Lower lobe of right lung (tissue), 2 donors: ENCODE measurements around the gene CNP. TPM values are rescaled to one million over a fixed set of nuclear protein-coding genes. Genes with fewer than 3 reads are reported as not detected.
A peak's percentile ranks its signal among the peaks of the same experiment; 100 is the strongest.
"Not testable (repeated sequence)": the region's sequence is repeated elsewhere in the genome, so short reads cannot be mapped to it uniquely, and the experiment has no call there.

Source experiments
- ATAC-seq, 2 donors: fragments of 200-7000 bp; cut with Tn5 transposase; one replicate each; pipeline ENCODE4 v1.9.1; 2020 to 2022; ENCODE audit warnings: mild to moderate bottlenecking in 2 of 2, moderate library complexity in 2 of 2
- DNase-seq: peaks from one replicate; pipeline ENCODE4 v3.0.0-alpha.2; 2020
- H3K27ac ChIP-seq: fragments of 200-600 bp; one replicate; pipeline ENCODE4 v1.8.0; 2022
- H3K27me3 ChIP-seq: fragments of 200-600 bp; one replicate; pipeline ENCODE4 v1.8.0; 2022; ENCODE audit warnings: low read depth
- H3K36me3 ChIP-seq: fragments of 200-600 bp; one replicate; pipeline ENCODE4 v1.8.0; 2022; ENCODE audit warnings: mild to moderate bottlenecking
- H3K4me1 ChIP-seq: fragments of 200-600 bp; one replicate; pipeline ENCODE4 v1.8.0; 2022
- H3K4me3 ChIP-seq: fragments of 200-600 bp; one replicate; pipeline ENCODE4 v1.8.0; 2022; ENCODE audit warnings: mild to moderate bottlenecking
- H3K9me3 ChIP-seq: fragments of 200-600 bp; one replicate; pipeline ENCODE4 v1.8.0; 2022
- CTCF ChIP-seq: fragments of 200-600 bp; IDR thresholded peaks from one replicate; pipeline ENCODE4 v1.8.0; 2022; ENCODE audit warnings: antibody characterized with exemption, mild to moderate bottlenecking
- intact Hi-C: fragments of 100-400 bp; cut with DNase I; formaldehyde crosslinking; loops from one replicate; pipeline ENCODE4 v1.11.0; 2022
- total RNA-seq: library from RNA; stranded (reverse); fragmentation: NEBNext Ultra II Directional; extraction: Animal tissue kit (Norgen Biotek cat#: 25700); gene quantifications from one replicate; pipeline ENCODE4 v1.2.1, GENCODE V29; 2021
- donor health status: DM: no; HTN: yes; CAD: no; lungs with severe emphysema.

The CNP gene
- total RNA-seq, 1 donor from 2014 or later = 46.3 TPM

DNA sequence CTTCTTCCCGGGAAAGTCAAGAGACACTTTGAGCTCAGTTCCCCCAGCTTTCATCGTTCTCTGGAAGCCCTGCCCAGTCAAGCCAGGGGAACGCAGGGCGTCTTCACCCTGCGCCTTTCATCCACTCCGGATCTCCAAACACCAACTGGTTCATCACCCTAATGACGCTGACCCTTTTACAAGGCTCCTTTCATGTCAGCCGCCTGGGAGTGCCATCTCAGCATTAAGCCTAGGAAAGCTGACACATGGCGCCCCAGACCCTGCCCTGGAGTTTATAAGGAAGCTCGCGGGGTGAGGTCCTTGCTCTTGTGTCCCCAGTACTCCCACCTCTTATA, 51.2 kb downstream of the CNP start:
- TF ChIP-seq CTCF = no peak
- intact Hi-C loops = no loop called here
- H3K9me3 ChIP-seq = no peaks in the 10 kb centered on the region
- DNase-seq (no peak), ATAC-seq (peak in 1 of 2 donors; percentile 1)
- no peaks in the 10 kb centered on the region for H3K27me3 ChIP-seq
- peaks cover 14% of the 10 kb centered on the region for H3K36me3 ChIP-seq
- peaks cover 59% of the 10 kb centered on the region for H3K4me1 ChIP-seq
- peak overlapping the region; percentile 79 for H3K4me3 ChIP-seq
- H3K27ac ChIP-seq = peak overlapping the region; percentile 89

DNA sequence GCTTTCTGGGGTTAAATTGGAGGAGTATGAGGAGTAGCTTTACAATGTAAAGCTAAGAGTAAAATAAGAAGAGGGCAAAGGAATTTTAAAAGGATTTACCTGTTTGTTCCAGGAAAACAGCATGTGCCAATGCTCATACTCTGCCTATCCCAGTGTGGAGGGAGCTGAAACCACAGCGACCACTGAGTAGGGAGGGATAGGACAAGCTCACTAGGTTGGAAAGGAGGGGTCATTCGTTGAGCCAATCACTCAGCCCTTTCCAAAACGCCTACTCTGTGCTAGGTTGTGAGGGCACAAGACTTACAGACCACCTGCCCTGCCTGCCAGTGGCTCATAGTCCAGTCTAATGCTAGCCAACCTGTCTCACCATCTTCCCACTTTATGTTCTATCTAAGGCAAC, 51.7 kb downstream of the CNP start:
- H3K36me3 ChIP-seq = peaks cover 19% of the 10 kb centered on the region
- H3K4me3 ChIP-seq = peak overlapping the region; percentile 79
- DNase-seq = no peak
- H3K27me3 ChIP-seq = no peaks in the 10 kb centered on the region
- intact Hi-C loops = no loop called here
- no peak for ATAC-seq
- H3K9me3 ChIP-seq = no peaks in the 10 kb centered on the region
- H3K4me1 ChIP-seq = peaks cover 59% of the 10 kb centered on the region
- H3K27ac ChIP-seq = no peak overlapping the region
- TF ChIP-seq CTCF = no peak

- DNase-seq (no peak), ATAC-seq (no peak)
- no peak overlapping the region for H3K27ac ChIP-seq
- no peaks in the 10 kb centered on the region for H3K27me3 ChIP-seq
- intact Hi-C loops = no loop called here
- no peak overlapping the region for H3K4me3 ChIP-seq
- H3K9me3 ChIP-seq = no peaks in the 10 kb centered on the region
- no peak for TF ChIP-seq CTCF
- H3K4me1 ChIP-seq = peaks cover 61% of the 10 kb centered on the region
- H3K36me3 ChIP-seq = peaks cover 26% of the 10 kb centered on the region
Observed at GRCh38 chr17:42018988-42019387, 52.4 kb downstream of the CNP start.

DNA sequence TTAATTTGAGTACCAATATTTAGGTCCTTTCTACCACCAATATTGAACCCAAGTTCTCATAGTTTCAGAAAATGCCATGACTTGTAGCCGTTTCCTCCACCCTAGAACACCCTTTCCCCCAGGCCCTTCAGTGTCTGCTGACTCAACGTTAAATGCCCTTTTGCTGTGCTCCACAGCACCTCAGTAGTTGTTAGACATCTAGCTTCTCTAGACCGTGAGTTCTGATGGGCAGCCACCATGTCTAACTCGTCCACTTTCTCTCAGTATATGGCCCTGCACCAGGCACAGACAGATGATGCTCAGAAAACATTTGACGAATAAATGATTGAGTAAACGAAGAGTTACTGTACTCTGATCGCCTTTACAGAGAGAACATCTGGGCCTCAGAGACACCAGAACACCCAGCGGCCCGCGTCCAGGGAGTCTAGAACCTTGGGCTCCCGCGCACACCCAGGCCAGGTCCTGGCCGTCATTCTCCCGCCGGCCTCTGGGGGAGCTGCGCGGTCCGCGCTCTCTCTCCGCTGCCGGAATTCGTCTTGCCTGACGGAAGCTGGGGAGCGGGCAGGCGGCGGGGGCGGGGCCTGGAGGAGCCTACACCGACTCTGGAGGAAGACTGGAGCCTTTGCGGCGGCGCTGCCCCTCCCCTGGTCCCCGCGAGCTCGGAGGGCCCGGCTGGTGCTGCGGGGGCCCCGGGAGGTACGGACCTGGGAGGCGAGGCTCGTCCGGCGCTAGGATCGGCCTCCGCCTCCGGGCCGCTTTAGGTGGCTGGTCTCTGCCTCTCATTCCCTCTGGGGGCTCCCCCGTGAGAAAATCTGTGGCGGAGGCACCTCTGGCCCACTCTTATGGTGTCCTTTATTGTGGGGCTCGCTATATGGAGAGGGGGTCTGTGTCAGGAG, 53.2 kb downstream of the CNP start, which contains the start of gene NKIRAS2:
NKIRAS2 (plus strand) TSS at position 582 of the 896 bp plus-strand sequence. CDS start 1,488 bp downstream, outside the sequence.
- H3K4me1 ChIP-seq = peaks cover 61% of the 10 kb centered on the region

GRCh38 chr17:42020845-42021244, 54.2 kb downstream of the CNP start:
- DNase-seq, H3K9me3 ChIP-seq, H3K27me3 ChIP-seq, ATAC-seq, intact Hi-C loops: not testable (repeated sequence)
- Histone ChIP-seq H3K4me3 (peak overlapping the region; percentile 92), H3K4me1 (peaks cover 57% of the 10 kb centered on the region), H3K27ac (peak overlapping the region; percentile 87), H3K36me3 (peaks cover 31% of the 10 kb centered on the region)

More for the DNA sequence above, 53.2 kb downstream of the CNP start, which contains the start of gene NKIRAS2:
- H3K9me3 ChIP-seq = no peaks in the 10 kb centered on the region
- ATAC-seq (peak; percentile 83 to 92), DNase-seq (peak; percentile 98)
- H3K27me3 ChIP-seq = no peaks in the 10 kb centered on the region
- peak within 1 kb of the TSS; percentile 87 for H3K27ac ChIP-seq
- peak within 1 kb of the TSS; percentile 92 for H3K4me3 ChIP-seq
- TF ChIP-seq CTCF = peak; percentile 98
- H3K36me3 ChIP-seq = peaks cover 31% of the 10 kb centered on the region
- intact Hi-C loops = no loop called here
